GM23248 (cell line): ENCODE results near the gene ZNF384. TPM values are rescaled to one million over a fixed set of nuclear protein-coding genes. Genes with fewer than 3 reads are reported as not detected.

Source experiments
- DNase-seq: peaks from one replicate; pipeline ENCODE4 v3.0.0-alpha.2; 2015
- H2AFZ ChIP-seq: fragments of 200-600 bp; sonication (generic); 2 replicates; pipeline ENCODE4 v1.6.1; 2016; ENCODE audit warnings: antibody characterized with exemption
- H3F3A ChIP-seq: fragments of 200-600 bp; sonication (generic); 2 replicates; pipeline ENCODE4 v1.6.1; 2016; ENCODE audit warnings: mild to moderate bottlenecking, antibody characterized with exemption, mixed run types; ENCODE audit not compliant: insufficient read depth
- H3K27ac ChIP-seq: fragments of 200-600 bp; sonication (generic); 2 replicates; pipeline ENCODE4 v1.5.1; 2016; ENCODE audit warnings: mild to moderate bottlenecking
- H3K27me3 ChIP-seq: fragments of 200-600 bp; sonication (generic); replicated peaks from 2 replicates; pipeline ENCODE4 v1.6.1; 2016; ENCODE audit warnings: mild to moderate bottlenecking; ENCODE audit not compliant: insufficient read depth
- H3K36me3 ChIP-seq: fragments of 200-600 bp; sonication (generic); 2 replicates; pipeline ENCODE4 v1.6.1; 2016; ENCODE audit warnings: low read depth, mild to moderate bottlenecking
- H3K4me1 ChIP-seq: fragments of 200-600 bp; sonication (generic); 2 replicates; pipeline ENCODE4 v1.6.1; 2016; ENCODE audit warnings: mild to moderate bottlenecking; ENCODE audit not compliant: insufficient read depth
- H3K4me2 ChIP-seq: fragments of 200-600 bp; sonication (generic); one replicate; pipeline ENCODE4 v1.6.1; 2016; ENCODE audit warnings: mild to moderate bottlenecking; ENCODE audit not compliant: unreplicated experiment
- H3K4me3 ChIP-seq: fragments of 200-600 bp; sonication (generic); 2 replicates; pipeline ENCODE4 v1.5.1; 2016; ENCODE audit warnings: mild to moderate bottlenecking
- H3K79me2 ChIP-seq: fragments of 200-600 bp; sonication (generic); 2 replicates; pipeline ENCODE4 v1.6.1; 2016; ENCODE audit warnings: mild to moderate bottlenecking; ENCODE audit not compliant: insufficient read depth
- H3K9ac ChIP-seq: fragments of 200-600 bp; sonication (generic); 2 replicates; pipeline ENCODE4 v1.6.1; 2016; ENCODE audit warnings: mild to moderate bottlenecking
- H3K9me2 ChIP-seq: fragments of 200-600 bp; sonication (generic); 2 replicates; pipeline ENCODE4 v1.6.1; 2016; ENCODE audit warnings: mixed run types, mild to moderate bottlenecking, moderate library complexity; ENCODE audit not compliant: insufficient read depth
- H3K9me3 ChIP-seq: fragments of 200-600 bp; sonication (generic); one replicate; pipeline ENCODE4 v1.6.1; 2017; ENCODE audit warnings: low read depth
- H4K20me1 ChIP-seq: fragments of 200-600 bp; sonication (generic); 2 replicates; pipeline ENCODE4 v1.6.0; 2016; ENCODE audit not compliant: insufficient read depth
- EZH2 ChIP-seq: fragments of 200-600 bp; sonication (generic); IDR thresholded peaks from 2 replicates; pipeline ENCODE4 v1.6.1; 2018; ENCODE audit warnings: antibody characterized with exemption, mild to moderate bottlenecking; ENCODE audit not compliant: insufficient read depth, poor library complexity, severe bottlenecking
- EZH2phosphoT487 ChIP-seq: fragments of 200-600 bp; sonication (generic); IDR thresholded peaks from 2 replicates; pipeline ENCODE4 v1.6.1; 2018; ENCODE audit warnings: antibody characterized with exemption, moderate library complexity, mild to moderate bottlenecking, low read depth; ENCODE audit not compliant: insufficient read depth
- WGBS, 2 experiments: methylation state at CpG; one replicate each; pipeline ENCODE4 v1.1.6; 2015 to 2017; ENCODE audit warnings: low lambda C conversion rate in 2 of 2, low coverage in 1 of 2; ENCODE audit errors: missing lambda C conversion rate in 2 of 2; 5-methylcytosine and 5-hydroxymethylcytosine counted together
- in situ Hi-C: fragments of 300-500 bp; cut with MboI; formaldehyde crosslinking; loops from 2 replicates; pipeline ENCODE4 v1.15.0; 2020
- polyA plus RNA-seq: library from polyadenylated mRNA; unstranded; fragments of >200 nt; fragmentation: Nextera tagmentation; extraction: Ambion mirVana; gene quantifications from 2 replicates; pipeline ENCODE4 v1.2.1, GENCODE V29; 2016
- total RNA-seq: library from RNA; depleted of rRNA; stranded (reverse); fragments of >200 nt; shearing (Covaris generic); gene quantifications from 2 replicates; pipeline ENCODE4 v1.2.3, GENCODE V29; 2014

ZNF384 gene
- total and polyA plus RNA-seq, 2 experiments from 2014 or later, result 26.0 to 26.2 TPM

DNA sequence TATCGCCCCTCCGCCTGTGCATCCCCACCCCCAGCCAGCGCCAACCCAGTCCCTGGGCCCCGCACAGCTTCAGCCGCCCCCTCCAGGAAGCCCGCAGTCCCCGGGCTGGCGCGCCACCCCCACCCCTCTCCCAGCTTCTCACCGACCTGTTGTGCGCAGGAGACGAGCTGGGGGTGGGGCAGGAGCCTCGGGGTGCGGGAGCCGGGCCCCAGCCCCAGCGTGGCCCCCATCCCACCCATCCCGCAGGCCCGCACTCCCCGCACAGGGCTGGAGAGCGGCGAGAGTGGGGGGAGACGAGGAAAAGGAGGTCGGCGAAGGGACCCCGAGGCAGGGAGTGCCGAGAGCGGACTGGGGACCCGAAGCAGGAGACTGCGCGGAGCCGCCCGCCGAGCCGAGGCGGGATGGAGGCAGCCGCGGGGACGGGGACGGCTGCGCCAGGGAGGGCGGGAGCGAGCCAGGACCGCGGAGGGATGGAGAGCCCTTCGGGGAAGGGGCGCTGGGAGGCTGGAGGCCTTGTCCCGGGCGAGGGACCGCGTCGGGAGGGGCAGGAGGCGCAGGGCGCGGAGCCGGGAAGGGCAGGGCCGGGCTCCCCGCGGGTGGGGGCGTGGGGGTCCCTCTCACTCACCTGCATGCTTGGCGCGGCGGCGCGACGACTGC is 10.9 kb upstream of the ZNF384 start:
- Histone ChIP-seq H4K20me1 (no peaks in the 10 kb centered on the region), H3K79me2 (no peaks in the 10 kb centered on the region), H3K27ac (no peak overlapping the region), H3K27me3 (peaks cover 27% of the 10 kb centered on the region), H2AFZ (peak overlapping the region; percentile 74), H3K9me3 (no peaks in the 10 kb centered on the region), H3F3A (no peaks in the 10 kb centered on the region), H3K9me2 (no peaks in the 10 kb centered on the region), H3K4me3 (peak overlapping the region; percentile 69), H3K4me2 (peak overlapping the region; percentile 78), H3K9ac (peak overlapping the region; percentile 35; the same call in 1 of the 2 replicates), H3K36me3 (no peaks in the 10 kb centered on the region), H3K4me1 (no peaks in the 10 kb centered on the region)
- WGBS, 2 experiments, result 0 to 1% methylated on average over 2 to 65 of the region's 65 CpGs
- TF ChIP-seq EZH2phosphoT487, result no peak
- TF ChIP-seq EZH2, result peak; percentile 88
- in situ Hi-C loops, result no loop called here
- peak; percentile 34 for DNase-seq

DNA sequence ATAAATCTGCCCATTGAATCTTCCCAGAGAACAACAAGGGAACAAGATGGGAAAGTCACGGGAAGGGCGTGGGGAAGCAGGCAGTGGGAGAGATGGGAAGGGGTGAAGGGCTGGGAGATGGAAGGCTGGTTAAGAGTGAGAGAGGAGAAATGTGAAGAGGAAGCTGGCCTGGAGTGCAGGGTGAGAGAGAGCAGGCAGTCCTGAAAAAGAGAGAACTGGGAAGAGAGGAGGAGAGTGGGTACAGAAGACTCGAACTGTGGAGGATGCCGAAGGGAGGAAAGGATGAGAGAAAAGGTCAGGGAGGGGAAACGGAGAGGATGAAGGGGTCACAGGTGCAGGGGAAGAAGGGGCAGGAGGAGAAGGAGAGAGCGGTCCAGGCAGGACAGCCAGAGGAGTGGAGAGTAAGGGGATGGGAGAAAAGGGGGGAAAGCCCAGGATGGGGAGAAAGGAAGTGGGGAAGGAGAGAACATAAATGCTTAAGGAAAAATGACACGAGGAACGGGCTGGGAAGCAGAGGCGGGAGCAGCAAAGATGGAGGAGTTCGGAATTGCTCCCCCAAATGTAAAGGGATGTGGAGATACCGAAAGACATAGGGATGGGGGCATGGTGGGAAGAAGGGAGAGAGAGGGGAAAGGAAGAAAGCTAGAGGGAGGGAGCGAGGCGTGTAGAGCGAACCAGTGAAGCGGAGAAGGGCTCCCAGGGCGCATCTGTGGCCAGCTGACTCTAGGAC is 10.2 kb upstream of the ZNF384 start:
- TF ChIP-seq EZH2phosphoT487, result no peak
- TF ChIP-seq EZH2, result peak; percentile 95
- H3K4me2 ChIP-seq, result peak overlapping the region; percentile 78
- peak; percentile 20 for DNase-seq
- no peaks in the 10 kb centered on the region for H3K9me3 ChIP-seq
- H3K9ac ChIP-seq, result no peak overlapping the region
- no peaks in the 10 kb centered on the region for H3K4me1 ChIP-seq
- peaks cover 25% of the 10 kb centered on the region for H3K27me3 ChIP-seq
- H3F3A ChIP-seq, result no peaks in the 10 kb centered on the region
- no peaks in the 10 kb centered on the region for H3K9me2 ChIP-seq
- H2AFZ ChIP-seq, result peak overlapping the region; percentile 74
- in situ Hi-C loops, result no loop called here
- no peaks in the 10 kb centered on the region for H3K79me2 ChIP-seq
- 10 to 17% methylated on average over 14 to 16 of the region's 16 CpGs for WGBS, 2 experiments
- no peaks in the 10 kb centered on the region for H4K20me1 ChIP-seq
- no peaks in the 10 kb centered on the region for H3K36me3 ChIP-seq
- H3K4me3 ChIP-seq, result peak overlapping the region; percentile 69
- no peak overlapping the region for H3K27ac ChIP-seq

DNA sequence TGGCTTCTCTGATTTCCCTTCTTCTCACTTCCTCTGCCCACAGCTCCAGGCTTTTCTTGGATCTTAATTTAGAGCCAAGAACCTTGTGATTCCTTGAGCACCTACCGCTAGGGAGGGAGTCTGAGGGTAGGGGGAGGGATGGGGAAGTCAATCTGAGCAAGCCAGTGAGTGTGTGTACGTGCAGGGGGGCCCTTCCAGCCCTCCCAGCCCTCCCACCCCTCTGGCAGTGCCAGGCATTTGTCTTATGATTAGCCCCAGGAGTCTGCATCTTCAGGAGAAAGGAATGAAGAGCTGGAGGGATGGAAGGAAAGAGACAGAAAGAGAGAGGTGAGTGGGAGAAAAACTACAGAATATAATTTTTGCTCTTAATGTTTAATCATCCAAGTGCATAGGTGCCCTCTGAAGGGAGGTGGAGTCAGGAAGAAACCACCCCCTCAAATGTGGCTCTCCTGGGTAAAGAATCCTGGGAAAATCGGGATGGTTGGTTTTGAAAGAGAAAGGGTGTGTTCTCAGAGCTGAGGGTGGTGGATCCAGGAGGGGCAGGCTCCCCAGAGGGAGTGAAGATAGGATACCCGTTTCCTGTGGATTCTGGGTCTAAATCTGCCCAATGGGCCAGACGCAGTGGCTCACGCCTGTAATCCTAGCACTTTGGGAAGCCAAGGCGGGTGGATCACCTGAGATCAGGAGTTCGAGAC is 9.3 kb upstream of the ZNF384 start:
- Histone ChIP-seq H3K9ac (no peak overlapping the region), H3K36me3 (no peaks in the 10 kb centered on the region), H3K27me3 (peaks cover 18% of the 10 kb centered on the region), H3K4me1 (no peaks in the 10 kb centered on the region), H2AFZ (no peak overlapping the region), H3K4me2 (no peak overlapping the region), H3K79me2 (no peaks in the 10 kb centered on the region), H3F3A (no peaks in the 10 kb centered on the region), H3K27ac (no peak overlapping the region), H3K4me3 (no peak overlapping the region), H4K20me1 (no peaks in the 10 kb centered on the region), H3K9me2 (no peaks in the 10 kb centered on the region), H3K9me3 (no peaks in the 10 kb centered on the region)
- TF ChIP-seq EZH2 (no peak), EZH2phosphoT487 (no peak)
- DNase-seq, result no peak
- WGBS, 2 experiments, result 45 to 48% methylated on average over 8 of the region's 8 CpGs
- in situ Hi-C loops, result no loop called here

DNA sequence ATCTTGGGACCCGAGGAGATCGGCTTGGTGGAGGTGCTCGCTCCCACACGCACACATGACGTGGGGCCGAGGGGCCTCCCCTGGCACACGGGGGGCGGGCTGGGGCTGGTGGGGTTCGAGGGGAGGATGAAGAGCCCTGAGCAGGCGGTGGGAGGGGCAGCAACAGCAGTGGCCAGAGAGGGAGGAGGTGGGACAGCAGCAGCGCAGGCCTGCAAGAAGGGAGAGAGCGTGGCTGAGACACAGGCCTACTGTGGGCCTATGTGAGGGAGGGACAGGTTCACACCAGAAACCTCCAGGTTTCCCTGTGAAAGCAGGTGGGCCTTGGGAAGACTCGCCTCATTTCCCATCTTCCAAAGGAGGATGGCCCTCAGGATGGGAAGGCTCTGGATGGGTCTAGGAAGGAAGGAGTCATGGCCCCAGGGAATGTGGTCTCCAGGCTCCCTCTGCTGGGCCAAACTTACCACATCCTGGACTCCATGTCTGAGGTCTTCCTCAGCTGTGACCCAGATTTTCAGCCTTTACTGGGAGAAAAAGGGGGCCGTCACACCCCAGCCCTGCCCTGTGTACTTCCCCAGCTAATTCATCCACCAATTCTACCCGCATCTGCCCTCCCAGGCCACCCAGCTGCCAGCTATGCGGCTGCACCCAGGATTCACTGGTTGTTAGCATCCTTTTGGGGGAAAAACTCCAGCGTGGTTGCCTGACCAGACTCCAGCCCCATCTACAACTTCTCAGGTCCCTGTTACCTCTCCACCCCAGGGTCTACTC is 8.6 kb upstream of the ZNF384 start:
- TF ChIP-seq EZH2, result no peak
- TF ChIP-seq EZH2phosphoT487, result no peak
- Histone ChIP-seq H3K9me3 (no peaks in the 10 kb centered on the region), H3K4me1 (no peaks in the 10 kb centered on the region), H3K36me3 (no peaks in the 10 kb centered on the region), H3K27ac (no peak overlapping the region), H3K4me3 (no peak overlapping the region), H3K9ac (no peak overlapping the region), H3K27me3 (peaks cover 18% of the 10 kb centered on the region), H3K79me2 (no peaks in the 10 kb centered on the region), H3F3A (no peaks in the 10 kb centered on the region), H2AFZ (no peak overlapping the region), H3K9me2 (no peaks in the 10 kb centered on the region), H4K20me1 (no peaks in the 10 kb centered on the region), H3K4me2 (no peak overlapping the region)
- in situ Hi-C loops, result no loop called here
- peak; percentile 81 for DNase-seq
- 60 to 61% methylated on average over 14 to 17 of the region's 17 CpGs for WGBS, 2 experiments
